Kidney (tissue), 14 donors: ENCODE measurements around the gene ERG28. TPM values are rescaled to one million over a fixed set of nuclear protein-coding genes. Genes with fewer than 3 reads are reported as not detected.

Experiments used
- DNase-seq, 5 donors: peaks; one replicate each; pipeline ENCODE4 v3.0.0-alpha.2; 2013 to 2020
- FAIRE-seq: peaks from 2 replicates; lab custom pipeline; 2012; peaks lifted over from hg19 to GRCh38; lab: Jason Lieb, UNC
- H3K27ac ChIP-seq, 2 donors: one replicate each; pipeline ENCODE4 v1.7.0; 2013; ENCODE audit warnings: low read depth in 2 of 2, low read length in 2 of 2, inconsistent platforms in 1 of 2
- H3K27me3 ChIP-seq: one replicate; pipeline ENCODE4 v1.7.1; 2013; ENCODE audit warnings: low read length, inconsistent platforms; ENCODE audit not compliant: control insufficient read depth, insufficient read depth
- H3K36me3 ChIP-seq, 3 donors: one replicate each; pipeline versions ENCODE4 v1.7.0 to v1.7.1; 2013; ENCODE audit warnings: low read length in 3 of 3, control low read depth in 1 of 3, inconsistent platforms in 1 of 3; ENCODE audit not compliant: insufficient read depth in 3 of 3, control insufficient read depth in 2 of 3
- H3K4me1 ChIP-seq, 3 donors: one replicate each; pipeline versions ENCODE4 v1.7.0 to v1.7.1; 2013; ENCODE audit warnings: low read length in 3 of 3, inconsistent platforms in 1 of 3, low read depth in 1 of 3; ENCODE audit not compliant: control insufficient read depth in 2 of 3, insufficient read depth in 2 of 3
- H3K4me3 ChIP-seq, 3 donors: one replicate each; pipeline versions ENCODE4 v1.7.0 to v1.8.1; 2013; ENCODE audit warnings: low read length in 3 of 3, control low read depth in 1 of 3, inconsistent platforms in 1 of 3
- H3K9ac ChIP-seq, 3 donors: one replicate each; pipeline versions ENCODE4 v1.7.0 to v1.7.1; 2013; ENCODE audit warnings: low read length in 3 of 3, control low read depth in 1 of 3, inconsistent platforms in 1 of 3
- H3K9me3 ChIP-seq, 3 donors: one replicate each; pipeline versions ENCODE4 v1.7.0 to v1.7.1; 2013; ENCODE audit warnings: low read length in 3 of 3, control low read depth in 1 of 3, inconsistent platforms in 1 of 3; ENCODE audit not compliant: control insufficient read depth in 2 of 3, insufficient read depth in 1 of 3
- CTCF ChIP-seq: IDR thresholded peaks from 3 replicates; pipeline ENCODE4 v1.5.1; 2012; ENCODE audit warnings: mild to moderate bottlenecking, moderate library complexity, borderline replicate concordance; ENCODE audit not compliant: insufficient read depth; ENCODE audit errors: extremely low read depth
- intact Hi-C: fragments of 100-400 bp; cut with DNase I; formaldehyde crosslinking; loops from one replicate; pipeline ENCODE4 v1.11.1; 2022
- polyA plus RNA-seq: library from polyadenylated mRNA; stranded (reverse); fragments of 350-450 nt; fragmentation: Illumina TruSeq; extraction: RNeasy Lipid Tissue Mini Kit (QIAGEN cat#74804); gene quantifications from one replicate; pipeline ENCODE4 v1.2.3, GENCODE V29; 2014; ENCODE audit warnings: low read depth, low replicate concordance; ENCODE audit not compliant: insufficient read depth
- total RNA-seq: library from RNA; stranded (reverse); fragmentation: NEBNext Ultra II Directional; extraction: Animal tissue kit (Norgen Biotek cat#: 25700); gene quantifications from one replicate; pipeline ENCODE4 v1.2.1, GENCODE V29; 2021
- donor health status: control.
- donor health status: control.
- donor health status: control.
- donor health status: control.
- donor health status: control.
- donor health status: DM: yes; HTN: yes; CAD: no.
- donor health status: Normal renal cell carcinoma (clear cell type).

ERG28 gene
- total and polyA plus RNA-seq, 2 donors from 2014 or later, result 17.9 to 34.8 TPM

- Histone ChIP-seq H3K4me1 (peaks cover 0 to 16% (median 7%) of the 10 kb centered on the region in 3 donors), H3K36me3 (no peaks in the 10 kb centered on the region), H3K9ac (no peak overlapping the region), H3K27ac (no peak overlapping the region), H3K27me3 (no peaks in the 10 kb centered on the region), H3K4me3 (no peak overlapping the region), H3K9me3 (no peaks in the 10 kb centered on the region)
- no peak for TF ChIP-seq CTCF
- FAIRE-seq (no peak), DNase-seq (no peak)
- intact Hi-C loops, result no loop called here
These were observed 50.8 kb downstream of the ERG28 start for GRCh38 chr14:75609606-75610475.

GRCh38 chr14:75609116-75609515 is 51.6 kb downstream of the ERG28 start:
- no peak for FAIRE-seq
- Histone ChIP-seq H3K27ac (no peak overlapping the region), H3K36me3 (no peaks in the 10 kb centered on the region), H3K9me3 (no peaks in the 10 kb centered on the region), H3K9ac (no peak overlapping the region), H3K4me3 (no peak overlapping the region), H3K4me1 (peaks cover 0 to 16% (median 7%) of the 10 kb centered on the region in 3 donors), H3K27me3 (no peaks in the 10 kb centered on the region)
- intact Hi-C loops, result no loop called here
- DNase-seq, result no peak
- no peak for TF ChIP-seq CTCF

GRCh38 chr14:75607842-75608640 is 52.6 kb downstream of the ERG28 start:
- H3K4me1 ChIP-seq, result peaks cover 0 to 16% (median 7%) of the 10 kb centered on the region in 3 donors
- intact Hi-C loops, result no loop called here
- no peak overlapping the region for H3K4me3 ChIP-seq
- H3K27ac ChIP-seq, result no peak overlapping the region
- no peak overlapping the region for H3K9ac ChIP-seq
- no peaks in the 10 kb centered on the region for H3K27me3 ChIP-seq
- FAIRE-seq (no peak), DNase-seq (no peak)
- H3K9me3 ChIP-seq, result no peaks in the 10 kb centered on the region
- TF ChIP-seq CTCF, result no peak
- H3K36me3 ChIP-seq, result no peaks in the 10 kb centered on the region
